Suppressor macrophage treated with lipopolysaccharide for 1 hour (primary cell): ENCODE results near the gene RIF1.
"Not testable (repeated sequence)": the region's sequence is repeated elsewhere in the genome, so short reads cannot be mapped to it uniquely, and the experiment has no call there.

Experiments
- DNase-seq, 3 donors: peaks; one replicate each; pipeline ENCODE4 v3.0.0-alpha.2; 2020 to 2022

The RIF1 gene

GRCh38 chr2:151417650-151418049, 7.9 kb downstream of the RIF1 start:
- no peak for DNase-seq

GRCh38 chr2:151421681-151422080, 12.0 kb downstream of the RIF1 start:
- DNase-seq: not testable (repeated sequence)

- no peak for DNase-seq
These were observed 13.3 kb downstream of the RIF1 start for GRCh38 chr2:151422917-151423439.

DNA sequence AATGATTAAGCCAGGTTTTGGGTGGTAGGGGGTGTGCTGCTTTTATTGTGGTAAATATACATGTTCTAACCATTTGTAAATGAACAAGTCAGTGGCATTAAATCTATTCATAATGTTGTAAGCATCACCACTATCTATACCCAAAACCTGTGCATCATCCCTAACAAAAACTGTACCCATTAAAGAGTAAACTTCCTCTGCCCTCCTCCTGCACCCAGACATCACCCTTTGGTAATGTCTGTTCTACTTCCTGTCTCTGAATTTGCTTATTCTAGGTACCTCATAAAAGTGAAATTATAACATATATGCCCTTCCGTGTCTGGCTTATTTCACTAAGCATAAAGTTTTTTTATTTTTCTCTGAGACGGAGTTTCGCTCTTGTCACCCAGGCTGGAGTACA, 14.1 kb downstream of the RIF1 start:
- no peak for DNase-seq

DNA sequence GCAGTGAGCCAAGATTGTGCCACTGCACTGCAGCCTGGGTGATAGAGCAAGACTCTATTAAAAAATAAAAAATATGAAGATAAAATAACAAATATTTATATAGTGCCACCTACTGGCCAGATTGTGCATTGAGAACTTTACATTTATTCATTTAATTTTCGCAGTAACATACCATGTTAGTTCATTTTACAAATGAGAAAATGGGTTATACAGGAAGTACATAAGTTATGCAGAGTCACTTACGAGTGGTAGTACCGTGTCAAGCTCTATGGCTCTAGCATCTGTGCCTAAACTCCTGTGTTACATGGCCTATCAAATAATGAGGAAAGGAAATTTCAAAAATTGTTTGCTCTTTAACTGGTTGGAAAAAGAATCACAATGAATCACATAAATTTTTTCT, 27.9 kb downstream of the RIF1 start:
- DNase-seq: peak; percentile 52 to 69 (median 63)

DNA sequence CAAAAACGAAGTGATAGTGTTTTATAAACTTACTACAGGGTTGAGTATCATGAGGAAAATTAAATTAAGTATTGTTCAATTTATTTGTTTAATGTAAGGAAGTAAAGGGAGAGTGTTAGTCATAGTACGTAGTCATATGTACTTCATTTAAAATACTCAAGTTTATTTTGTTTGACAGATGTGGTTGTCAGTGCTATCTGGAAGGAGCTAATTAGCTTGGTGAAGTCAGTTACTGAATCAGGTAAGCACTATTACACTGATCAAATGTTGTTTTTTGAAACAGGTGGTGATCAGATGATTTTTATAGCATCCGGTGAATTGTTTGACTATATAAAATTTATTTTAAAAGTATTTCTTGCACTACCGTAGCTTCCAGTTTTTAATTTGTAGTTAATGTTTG, 28.8 kb downstream of the RIF1 start:
- no peak for DNase-seq

DNA sequence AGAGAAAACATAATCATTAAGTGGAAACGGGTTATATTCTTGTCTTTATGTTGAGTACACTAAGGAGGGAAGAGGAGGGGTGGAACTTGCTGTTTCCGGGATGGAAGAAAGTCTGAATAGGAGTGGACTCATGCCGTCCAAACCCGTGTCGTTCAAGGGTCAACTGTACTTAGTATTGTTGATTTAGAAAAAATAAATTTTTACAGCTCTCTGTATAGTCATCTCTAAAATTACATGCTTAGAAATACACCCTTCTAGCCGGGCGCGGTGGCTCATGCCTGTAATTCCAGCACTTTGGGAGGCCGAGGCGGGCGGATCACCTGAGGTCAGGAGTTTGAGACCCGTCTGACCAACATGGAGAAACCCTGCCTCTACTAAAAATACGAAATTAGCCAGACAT, 29.4 kb downstream of the RIF1 start:
- DNase-seq: no peak

- no peak for DNase-seq
These were observed 49.7 kb downstream of the RIF1 start for GRCh38 chr2:151459358-151459757.

- DNase-seq: peak in 1 of 3 donors; percentile 15
These were observed 56.1 kb downstream of the RIF1 start for GRCh38 chr2:151465771-151466170.

DNA sequence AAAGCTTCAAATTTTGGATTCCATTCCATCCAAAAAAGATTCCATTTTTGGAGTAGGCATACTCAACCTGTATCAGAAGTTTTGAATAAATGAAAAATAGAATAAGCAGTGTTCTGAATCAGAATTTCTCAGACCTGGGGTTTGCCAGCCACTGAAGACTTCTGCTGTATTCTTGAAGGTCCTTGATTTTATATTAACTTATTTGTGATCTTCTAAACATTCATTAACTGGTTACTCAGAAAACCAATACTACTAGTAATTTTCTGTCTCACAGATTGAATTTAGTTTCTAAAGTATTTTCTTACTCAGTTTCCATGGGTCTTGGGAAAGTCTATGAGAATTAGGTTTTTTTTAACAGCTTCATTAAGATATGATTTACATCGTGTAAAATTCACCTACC, 60.9 kb downstream of the RIF1 start:
- no peak for DNase-seq

DNA sequence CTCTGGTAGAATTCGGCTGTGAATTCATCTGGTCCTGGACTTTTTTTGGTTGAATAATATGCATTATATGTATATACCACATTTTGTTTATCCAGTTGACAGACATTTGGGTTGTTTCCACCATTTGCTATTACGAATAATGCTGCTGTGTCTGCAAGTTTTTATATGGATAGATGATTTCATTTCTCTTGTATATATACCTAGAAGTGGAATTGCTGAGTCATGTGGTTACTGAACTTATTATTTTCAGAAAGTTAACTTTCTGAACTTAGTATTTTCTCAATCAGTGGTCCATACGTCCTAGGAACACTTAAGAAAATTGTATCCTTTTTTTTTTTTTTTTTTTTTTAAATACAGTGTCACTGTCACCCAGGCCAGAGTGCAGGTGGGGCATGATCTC, 63.3 kb downstream of the RIF1 start:
- DNase-seq: no peak

DNA sequence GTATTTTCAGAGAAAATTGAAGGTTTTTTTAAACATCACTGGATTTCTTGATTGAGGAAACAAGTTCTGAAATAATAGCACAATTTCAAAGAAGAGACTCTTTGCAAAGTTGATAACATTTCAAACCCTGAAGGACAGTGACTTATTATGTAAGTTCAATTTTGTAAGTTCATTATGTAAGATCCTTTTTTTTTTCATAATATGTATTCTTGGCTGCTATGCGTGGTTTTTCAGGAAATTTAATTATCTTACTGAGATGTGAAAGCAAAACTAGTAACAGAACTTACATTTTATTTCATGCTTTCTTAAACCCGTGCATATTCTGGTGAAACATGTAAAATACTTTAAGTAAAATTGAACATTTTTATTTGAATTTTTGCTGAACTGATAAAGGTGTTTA, 65.4 kb downstream of the RIF1 start:
- peak; percentile 8 to 66 (median 63) for DNase-seq

GRCh38 chr2:151476287-151476686, 66.6 kb downstream of the RIF1 start:
- DNase-seq: peak in 2 of 3 donors; percentile 8 to 16

GRCh38 chr2:151478011-151478410, 68.3 kb downstream of the RIF1 start:
- DNase-seq: no peak

DNA sequence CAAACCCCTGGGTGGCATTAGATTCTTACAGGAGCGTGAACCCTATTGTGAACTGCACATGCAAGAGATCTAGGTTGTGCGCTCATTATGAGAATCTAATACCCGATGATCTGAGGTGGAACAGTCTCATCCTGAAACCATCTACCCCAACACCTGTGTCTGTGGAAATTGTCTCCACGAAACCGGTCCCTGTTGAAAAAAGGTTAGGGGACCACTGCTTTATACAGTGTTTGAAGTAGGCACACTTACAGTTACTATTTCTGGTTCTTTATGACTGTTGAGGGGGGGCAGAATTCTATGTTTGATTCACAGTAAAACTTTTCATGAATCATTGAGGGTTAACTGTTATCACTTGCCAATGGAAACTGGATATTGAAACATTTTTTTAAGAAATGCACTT, 72.0 kb downstream of the RIF1 start:
- peak in 1 of 3 donors; percentile 15 for DNase-seq

DNA sequence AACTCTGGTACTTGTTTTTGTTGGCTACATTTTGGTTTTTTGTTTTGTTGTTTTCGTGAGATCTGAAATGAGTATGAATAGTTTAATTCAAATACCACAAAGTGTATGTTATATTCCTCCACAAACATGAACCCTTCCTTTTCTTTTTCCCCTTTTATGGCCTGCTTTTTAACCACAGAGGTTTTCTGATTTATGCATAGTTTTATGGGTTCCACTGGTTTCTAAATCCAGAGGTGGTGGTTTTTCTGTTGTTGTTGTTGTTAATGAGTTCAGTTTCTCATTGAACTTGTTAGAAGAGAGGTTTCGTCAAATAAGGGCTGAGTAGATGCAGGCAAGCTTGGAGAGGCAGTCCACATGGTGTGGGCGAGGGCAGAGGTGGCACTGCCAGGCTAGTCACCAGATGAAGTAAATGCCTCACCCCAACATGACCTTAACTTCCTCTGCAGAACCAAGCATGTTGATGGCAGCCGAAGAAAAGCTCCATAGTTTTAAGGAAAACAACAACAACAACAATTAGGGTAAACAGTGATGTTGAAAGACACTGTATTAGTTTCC, 72.5 kb downstream of the RIF1 start:
- peak in 2 of 3 donors; percentile 36 to 38 for DNase-seq

GRCh38 chr2:151483546-151483945, 73.8 kb downstream of the RIF1 start:
- DNase-seq: no peak

- DNase-seq: no peak
These were observed 74.4 kb downstream of the RIF1 start for GRCh38 chr2:151484100-151484499.

DNA sequence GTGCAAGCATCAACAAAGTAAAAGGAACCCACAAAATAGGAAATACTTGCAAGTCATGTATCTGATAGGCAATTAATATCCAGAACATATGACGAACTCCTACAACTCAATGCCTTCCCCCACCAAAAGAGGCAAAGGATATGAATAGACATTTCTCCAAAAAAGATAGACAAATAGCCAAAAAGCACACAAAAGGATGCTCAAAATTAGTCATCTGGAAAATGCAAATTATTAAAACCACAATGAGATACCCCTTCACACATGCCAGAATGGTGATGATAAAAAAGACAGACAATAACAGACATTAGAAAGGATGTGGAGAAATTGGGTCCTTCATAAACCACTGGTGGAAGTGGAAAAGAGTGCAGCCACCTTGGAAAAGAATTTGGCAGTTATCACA, 76.4 kb downstream of the RIF1 start:
- no peak for DNase-seq

DNA sequence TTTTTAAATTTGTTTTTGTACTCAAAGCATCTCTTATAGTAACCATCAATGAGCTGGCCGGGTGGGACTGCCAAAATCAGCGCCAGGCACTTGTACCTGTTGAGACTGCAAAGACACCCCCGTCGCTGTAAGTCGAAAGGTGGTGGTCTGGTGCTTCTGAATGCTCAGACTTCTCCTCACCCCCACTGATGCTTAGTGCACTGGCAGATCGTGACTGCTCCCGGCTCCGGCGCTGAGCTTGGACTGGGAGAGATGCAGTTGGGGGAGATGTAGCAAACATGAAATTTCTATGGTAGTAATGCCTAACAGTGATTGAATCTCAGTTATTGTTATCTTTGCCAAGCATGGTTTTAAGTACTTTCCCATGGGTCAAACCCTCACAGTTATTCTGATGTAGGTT, 80.6 kb downstream of the RIF1 start:
- DNase-seq: no peak

DNA sequence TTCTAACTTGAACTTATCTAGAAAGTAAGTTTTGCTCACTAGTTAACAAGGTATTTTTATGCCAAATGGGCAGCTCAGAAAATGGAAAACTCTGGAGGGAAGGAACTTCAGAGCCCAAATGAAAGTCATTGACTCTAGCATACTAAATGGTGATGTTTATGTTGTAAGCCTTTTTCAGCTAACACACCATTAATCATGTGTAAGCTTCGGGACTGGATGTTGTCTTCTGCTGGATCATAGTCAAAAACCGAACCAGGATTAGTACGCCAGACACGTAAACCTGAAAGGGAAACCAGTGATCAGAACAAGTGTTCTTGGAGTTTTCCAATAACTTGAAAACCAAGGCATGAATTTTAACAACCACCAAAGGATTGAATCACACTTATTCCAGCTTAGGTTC, 81.8 kb downstream of the RIF1 start:
- no peak for DNase-seq

GRCh38 chr2:151498178-151498577, 88.5 kb downstream of the RIF1 start:
- no peak for DNase-seq

DNA sequence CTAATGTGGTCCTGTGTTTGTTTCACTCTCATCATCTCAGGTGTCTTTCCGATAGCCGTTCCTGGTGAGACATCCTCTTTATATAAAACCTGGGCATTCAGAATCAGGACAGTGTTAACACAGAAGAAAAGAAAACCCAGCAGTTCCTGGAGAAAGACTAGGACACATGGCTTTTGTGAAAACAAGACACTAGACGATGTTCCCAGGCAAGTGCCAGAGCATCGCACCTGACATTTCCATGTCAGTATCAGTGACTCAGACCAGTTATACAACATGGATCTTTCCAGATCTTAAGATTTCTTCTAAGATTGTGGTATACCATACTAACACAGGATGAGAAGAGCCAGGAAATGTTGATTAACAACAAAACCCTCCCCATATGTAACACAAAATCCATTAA, 96.5 kb downstream of the RIF1 start:
- no peak for DNase-seq

- DNase-seq: no peak
These were observed 98.8 kb downstream of the RIF1 start for GRCh38 chr2:151508519-151508918.

- DNase-seq: no peak
These were observed 109.1 kb downstream of the RIF1 start for GRCh38 chr2:151518802-151519201.
